Activated T-cell treated with anti-CD3 and anti-CD28 coated beads, Interleukin-2, amount 50 U/mL, for 1 hour (primary cell): ENCODE measurements around the gene FGF2.

ENCODE experiments used
- DNase-seq: peaks from one replicate; pipeline ENCODE4 v3.0.0-alpha.2; 2020

FGF2 gene

GRCh38 chr4:122945136-122945535, 118.5 kb downstream of the FGF2 start:
- DNase-seq = peak; percentile 31

DNA sequence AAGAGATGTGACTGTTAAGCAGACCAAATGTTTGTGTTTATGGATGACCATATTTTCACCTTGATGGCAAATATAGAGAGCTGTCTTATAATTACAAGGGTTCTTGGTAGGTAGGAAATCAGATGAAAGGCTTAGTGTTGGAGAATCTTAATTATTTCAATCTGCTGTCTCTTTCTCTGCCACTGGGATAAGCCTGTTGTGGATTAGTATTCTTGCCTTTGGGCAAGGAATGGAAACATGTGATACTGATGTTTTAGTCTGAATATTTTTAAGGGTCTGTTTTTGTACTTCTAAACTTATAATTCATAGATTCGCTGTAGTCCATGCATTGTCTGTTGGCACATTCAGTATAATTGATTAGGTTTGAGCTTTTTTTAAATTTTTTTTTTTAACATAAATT, 119.5 kb downstream of the FGF2 start:
- DNase-seq = no peak
